H1 (cell line): ENCODE measurements around the gene PGM2. TPM values are rescaled to one million over a fixed set of nuclear protein-coding genes. Genes with fewer than 3 reads are reported as not detected.

ENCODE experiments used
- CTCF ChIA-PET: fragments of 300-600 bp; sonication (Branson Sonifier 250); formaldehyde crosslinking; loops from one replicate; lab custom pipeline; 2021; ENCODE audit not compliant: partially characterized antibody; lab: Charles Lee
- POLR2A ChIA-PET: fragments of 300-600 bp; sonication (Branson Sonifier 250); formaldehyde crosslinking; loops from one replicate; lab custom pipeline; 2021; ENCODE audit warnings: inconsistent platforms; ENCODE audit not compliant: partially characterized antibody; lab: Charles Lee
- DNase-seq, 2 experiments: peaks; one replicate each; pipeline versions ENCODE4 v3.0.0 to v3.0.0-alpha.2; 2010 to 2022; ENCODE audit warnings: low spot score in 2 of 2, low read depth in 1 of 2, mixed read lengths in 1 of 2
- FAIRE-seq: peaks from 2 replicates; lab custom pipeline; 2011; peaks lifted over from hg19 to GRCh38; lab: Jason Lieb, UNC
- H2AFZ ChIP-seq: 2 replicates; pipeline ENCODE4 v1.8.1; 2012; ENCODE audit warnings: low read length, inconsistent platforms
- H2AK5ac ChIP-seq: 2 replicates; pipeline ENCODE4 v1.6.1; 2013; ENCODE audit warnings: low read depth, low read length
- H2BK120ac ChIP-seq: replicated peaks from 2 replicates; pipeline ENCODE3; 2013; ENCODE audit warnings: low read depth, low read length, inconsistent platforms
- H2BK12ac ChIP-seq: 2 replicates; pipeline ENCODE4 v1.6.1; 2013; ENCODE audit warnings: low read depth, low read length
- H2BK15ac ChIP-seq: 2 replicates; pipeline ENCODE4 v1.6.1; 2013; ENCODE audit warnings: low read length
- H2BK20ac ChIP-seq: 2 replicates; pipeline ENCODE4 v1.6.1; 2013; ENCODE audit warnings: low read length
- H2BK5ac ChIP-seq: 2 replicates; pipeline ENCODE4 v1.6.1; 2013; ENCODE audit warnings: low read depth, low read length
- H3K14ac ChIP-seq: 2 replicates; pipeline ENCODE4 v1.6.1; 2013; ENCODE audit warnings: inconsistent platforms; ENCODE audit not compliant: insufficient read length
- H3K18ac ChIP-seq: 2 replicates; pipeline ENCODE4 v1.6.1; 2013; ENCODE audit warnings: low read length; ENCODE audit errors: extremely low read depth
- H3K23ac ChIP-seq: 2 replicates; pipeline ENCODE4 v1.6.1; 2013; ENCODE audit warnings: inconsistent platforms; ENCODE audit not compliant: insufficient read length
- H3K23me2 ChIP-seq: 2 replicates; pipeline ENCODE4 v1.6.1; 2013; ENCODE audit warnings: low read depth, low read length
- H3K27ac ChIP-seq: 2 replicates; pipeline ENCODE4 v1.6.1; 2011; ENCODE audit warnings: low read depth, low read length, inconsistent platforms
- H3K27me3 ChIP-seq, 4 experiments: replicated peaks in 1 of 4; 1 replicate in 1 of 4; 2 replicates in 3 of 4; pipeline versions ENCODE4 v1.6.1 to v1.8.1; 2011 to 2013; ENCODE audit warnings: low read length in 3 of 4, mild to moderate bottlenecking in 3 of 4, inconsistent platforms in 2 of 4, mixed read lengths in 2 of 4, moderate library complexity in 1 of 4; ENCODE audit not compliant: control insufficient read depth in 3 of 4, insufficient read depth in 3 of 4; ENCODE audit errors: extremely low read depth in 1 of 4
- H3K36me3 ChIP-seq, 4 experiments: 2 replicates each; pipeline versions ENCODE4 v1.6.1 to v1.8.1; 2011 to 2013; ENCODE audit warnings: mild to moderate bottlenecking in 4 of 4, low read length in 3 of 4, moderate library complexity in 2 of 4, control low read depth in 1 of 4, inconsistent platforms in 1 of 4; ENCODE audit not compliant: insufficient read depth in 4 of 4, control insufficient read depth in 2 of 4
- H3K4ac ChIP-seq: replicated peaks from 2 replicates; pipeline ENCODE3; 2013; ENCODE audit warnings: low read length, low read depth, mixed read lengths, inconsistent platforms; ENCODE audit not compliant: insufficient read length
- H3K4me1 ChIP-seq, 4 experiments: replicated peaks in 1 of 4; 1 replicate in 1 of 4; 2 replicates in 3 of 4; pipeline versions ENCODE4 v1.6.1 to v1.8.1; 2011 to 2013; ENCODE audit warnings: low read length in 3 of 4, inconsistent platforms in 2 of 4, mixed read lengths in 1 of 4; ENCODE audit not compliant: insufficient read depth in 4 of 4, control insufficient read depth in 3 of 4
- H3K4me2 ChIP-seq, 2 experiments: 2 replicates each; pipeline versions ENCODE4 v1.6.1 to v1.8.1; 2011 to 2013; ENCODE audit warnings: low read depth in 2 of 2, low read length in 2 of 2, control low read depth in 1 of 2, inconsistent platforms in 1 of 2, mild to moderate bottlenecking in 1 of 2; ENCODE audit not compliant: insufficient read depth in 1 of 2
- H3K4me3 ChIP-seq, 4 experiments: fragments of 200-600, 300-600 bp in 1 of 4; sonication (generic), shearing (Covaris generic), sonication (Bioruptor Twin) in 1 of 4; 2 replicates each; pipeline versions ENCODE4 v1.5.1 to v1.8.1; 2011 to 2016; ENCODE audit warnings: low read length in 4 of 4, low read depth in 3 of 4, control low read depth in 2 of 4, inconsistent platforms in 2 of 4, mild to moderate bottlenecking in 2 of 4, mixed read lengths in 1 of 4, moderate library complexity in 1 of 4; ENCODE audit not compliant: insufficient read depth in 2 of 4; ENCODE audit errors: extremely low read depth in 1 of 4
- H3K56ac ChIP-seq: replicated peaks from 2 replicates; pipeline ENCODE3; 2013; ENCODE audit warnings: low read depth, mild to moderate bottlenecking, mixed read lengths, low read length, inconsistent platforms; ENCODE audit not compliant: insufficient read length
- H3K79me1 ChIP-seq: 2 replicates; pipeline ENCODE4 v1.6.1; 2013; ENCODE audit warnings: low read depth, low read length, control low read depth
- H3K79me2 ChIP-seq, 2 experiments: 2 replicates each; pipeline versions ENCODE4 v1.6.1 to v1.8.1; 2012 to 2013; ENCODE audit warnings: low read length in 2 of 2, mild to moderate bottlenecking in 2 of 2, inconsistent platforms in 1 of 2; ENCODE audit not compliant: insufficient read depth in 2 of 2, control insufficient read depth in 1 of 2
- H3K9ac ChIP-seq, 4 experiments: replicated peaks in 1 of 4; 1 replicate in 1 of 4; 2 replicates in 3 of 4; pipeline versions ENCODE4 v1.6.1 to v1.8.1; 2011 to 2013; ENCODE audit warnings: low read depth in 3 of 4, low read length in 3 of 4, control low read depth in 2 of 4, mild to moderate bottlenecking in 2 of 4, moderate library complexity in 2 of 4, inconsistent platforms in 1 of 4; ENCODE audit errors: extremely low read depth in 1 of 4
- H3K9me3 ChIP-seq, 2 experiments: 2 replicates each; pipeline versions ENCODE4 v1.6.1 to v1.8.1; 2012 to 2013; ENCODE audit warnings: mild to moderate bottlenecking in 2 of 2, moderate library complexity in 2 of 2, control low read depth in 1 of 2, inconsistent platforms in 1 of 2, low read depth in 1 of 2, low read length in 1 of 2, mixed read lengths in 1 of 2; ENCODE audit not compliant: insufficient read depth in 2 of 2
- H4K20me1 ChIP-seq, 2 experiments: replicated peaks in 1 of 2; 2 replicates each; pipeline versions ENCODE3 to v1.8.1; 2011 to 2013; ENCODE audit warnings: inconsistent platforms in 2 of 2, low read length in 2 of 2, mild to moderate bottlenecking in 1 of 2; ENCODE audit not compliant: insufficient read depth in 2 of 2, control insufficient read depth in 1 of 2
- H4K5ac ChIP-seq: 2 replicates; pipeline ENCODE4 v1.6.1; 2013; ENCODE audit warnings: low read length, low read depth, mixed read lengths, inconsistent platforms; ENCODE audit not compliant: insufficient read length
- H4K8ac ChIP-seq: 2 replicates; pipeline ENCODE4 v1.8.0; 2013; ENCODE audit warnings: mild to moderate bottlenecking, moderate library complexity, low read length, inconsistent platforms; ENCODE audit not compliant: insufficient read depth; ENCODE audit errors: extremely low read depth
- H4K91ac ChIP-seq: replicated peaks from 2 replicates; pipeline ENCODE3; 2013; ENCODE audit warnings: low read length, mixed read lengths, inconsistent platforms; ENCODE audit not compliant: insufficient read length
- CBX8 ChIP-seq: fragments of 300-800, 300-1000 bp; sonication (generic); IDR thresholded peaks from 2 replicates; pipeline ENCODE4 v1.7.1; 2016; ENCODE audit warnings: low read depth, low read length, borderline replicate concordance
- EZH2 ChIP-seq: fragments of 200-600 bp; sonication (generic); IDR thresholded peaks from 2 replicates; pipeline ENCODE4 v1.7.1; 2012; ENCODE audit warnings: low read depth, mild to moderate bottlenecking, moderate library complexity, low read length, inconsistent platforms; ENCODE audit not compliant: severe bottlenecking
- JUN ChIP-seq: IDR thresholded peaks from 2 replicates; pipeline ENCODE4 v1.6.1; 2011; ENCODE audit warnings: low read depth, mild to moderate bottlenecking, improper control_type of control experiment, low read length
- RXRA ChIP-seq: IDR thresholded peaks from 2 replicates; pipeline ENCODE4 v1.6.1; 2011; ENCODE audit warnings: low read depth, mild to moderate bottlenecking, low read length, moderate library complexity; ENCODE audit not compliant: insufficient read depth
- SUZ12 ChIP-seq: fragments of 200-600 bp; sonication (generic); IDR thresholded peaks from 2 replicates; pipeline ENCODE4 v1.6.1; 2012; ENCODE audit warnings: mild to moderate bottlenecking, inconsistent platforms, low read length, moderate library complexity, mixed read lengths
- TEAD4 ChIP-seq: IDR thresholded peaks from 2 replicates; pipeline ENCODE4 v1.6.1; 2012; ENCODE audit warnings: low read depth, low read length, inconsistent platforms, mixed read lengths
- WGBS, 2 experiments: shearing (Covaris generic) in 1 of 2; methylation state at CpG; one replicate each; pipeline versions ENCODE4 v1.1.6 to v1.1.7; 2013 to 2015; ENCODE audit warnings: low lambda C conversion rate in 2 of 2, mixed read lengths in 2 of 2, inconsistent platforms in 1 of 2, low coverage in 1 of 2, missing lambda C conversion rate in 1 of 2; ENCODE audit not compliant: insufficient replicate concordance in 2 of 2, insufficient coverage in 1 of 2, insufficient read length in 1 of 2; ENCODE audit errors: extremely low coverage in 1 of 2, missing lambda C conversion rate in 1 of 2; 5-methylcytosine and 5-hydroxymethylcytosine counted together
- polyA plus RNA-seq, 7 experiments: library from polyadenylated mRNA; depleted of rRNA in 3 of 7; stranded (reverse) in 5 of 7; unstranded in 2 of 7; fragments of >200 nt in 5 of 7; fragments of 200-250 nt in 2 of 7; gene quantifications; 1 replicate in 5 of 7; 2 replicates in 1 of 7; 4 replicates in 1 of 7; pipeline versions ENCODE4 v1.2.1 to v1.2.3, GENCODE V29; 2011 to 2013; ENCODE audit warnings: missing spikeins in 2 of 7, mixed read lengths in 2 of 7
- total RNA-seq: library from RNA; stranded (reverse); fragmentation: NEBNext Ultra II Directional; extraction: Animal tissue kit (Norgen Biotek cat#: 25700); gene quantifications from 2 replicates; pipeline ENCODE4 v1.2.1, GENCODE V29; 2021

Gene PGM2
- total and polyA plus RNA-seq, 2 of the 8 experiments (the other 6 are each of a cell fraction or from before 2014, with no cell fraction given), result 7.7 to 38.0 TPM

DNA sequence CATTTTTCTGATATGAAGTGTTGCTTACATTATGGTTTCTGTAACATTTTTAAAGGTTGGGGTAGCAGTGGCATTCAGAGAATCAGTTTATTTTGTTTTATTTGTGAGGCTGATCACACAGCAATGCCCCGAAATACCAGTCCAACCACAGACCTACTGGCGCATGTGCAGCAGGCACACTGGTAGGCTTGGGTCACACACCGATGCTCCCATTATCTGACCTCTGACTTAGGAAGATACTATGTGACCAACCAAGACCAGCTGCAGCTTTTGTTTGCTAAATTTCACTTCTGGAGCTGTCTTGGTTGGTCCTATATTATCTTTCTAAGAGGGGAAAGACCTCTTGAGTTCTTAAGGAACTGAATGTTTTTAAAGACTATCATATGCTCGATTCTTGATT lies 18.7 kb downstream of the PGM2 start:
- H3K23me2 ChIP-seq, result no peaks in the 10 kb centered on the region
- H2AK5ac ChIP-seq, result no peak overlapping the region
- no peak overlapping the region for H2BK120ac ChIP-seq
- ChIA-PET POLR2A (no interaction called here), CTCF (interaction anchor here (0.8 to 1.3 kb wide), 3 partner anchors 9 to 392 kb away, joined by 3 to 5 read pairs (median 3); a partner anchor contains a TSS)
- no peak overlapping the region for H3K23ac ChIP-seq
- H2BK20ac ChIP-seq, result no peak overlapping the region
- DNase-seq (no peak), FAIRE-seq (no peak)
- no peak overlapping the region for H2BK5ac ChIP-seq
- no peak overlapping the region for H2BK12ac ChIP-seq
- no peak overlapping the region for H3K4ac ChIP-seq
- H3K9ac ChIP-seq, result no peak overlapping the region
- H4K20me1 ChIP-seq, result no peaks in the 10 kb centered on the region
- no peaks in the 10 kb centered on the region for H3K9me3 ChIP-seq
- H3K36me3 ChIP-seq, result peaks cover 0 to 29% (median 20%) of the 10 kb centered on the region in 4 experiments; a peak in 5 of 8 replicates
- H2AFZ ChIP-seq, result no peak overlapping the region
- H3K14ac ChIP-seq, result no peak overlapping the region
- H3K79me2 ChIP-seq, result no peaks in the 10 kb centered on the region
- H3K4me2 ChIP-seq, result no peak overlapping the region
- no peaks in the 10 kb centered on the region for H3K79me1 ChIP-seq
- H4K91ac ChIP-seq, result no peak overlapping the region
- H3K18ac ChIP-seq, result no peak overlapping the region
- peaks cover 0 to 1% (median 0%) of the 10 kb centered on the region in 4 experiments; a peak in 1 of 7 replicates for H3K27me3 ChIP-seq
- H4K5ac ChIP-seq, result no peak overlapping the region
- no peak overlapping the region for H4K8ac ChIP-seq
- TF ChIP-seq RXRA, result no peak
- no peak for TF ChIP-seq JUN
- TF ChIP-seq EZH2, result no peak
- no peak for TF ChIP-seq CBX8
- TF ChIP-seq SUZ12, result no peak
- TF ChIP-seq TEAD4, result no peak
- TF ChIP-seq, all 59 proteins: peak for 0
- WGBS, 2 experiments, result 93% methylated on average over 4 of the region's 4 CpGs; no CpG with 5 or more reads in 1 of the 2 experiments
- no peak overlapping the region for H3K27ac ChIP-seq
- H3K4me3 ChIP-seq, result no peak overlapping the region
- H3K4me1 ChIP-seq, result no peaks in the 10 kb centered on the region
- no peak overlapping the region for H2BK15ac ChIP-seq
- no peak overlapping the region for H3K56ac ChIP-seq
